Fibroblast of the aortic adventitia (primary cell): Measurements from ENCODE around the gene HTR4. TPM values are rescaled to one million over a fixed set of nuclear protein-coding genes. Genes with fewer than 3 reads are reported as not detected.
A peak's percentile ranks its signal among the peaks of the same experiment; 100 is the strongest.
"Not testable (repeated sequence)": the region's sequence is repeated elsewhere in the genome, so short reads cannot be mapped to it uniquely, and the experiment has no call there.

Experiments
- DNase-seq: peaks from one replicate; pipeline ENCODE4 v3.0.0-alpha.2; 2010; ENCODE audit warnings: low read depth
- H3K4me3 ChIP-seq: 2 replicates; pipeline ENCODE4 v1.5.1; 2011; ENCODE audit warnings: low read depth, mild to moderate bottlenecking, control low read depth, low read length, moderate library complexity
- total RNA-seq: library from RNA; depleted of rRNA; stranded (reverse); fragments of >200 nt; gene quantifications from 2 replicates; pipeline ENCODE4 v1.2.3, GENCODE V29; 2012; ENCODE audit warnings: low replicate concordance
- TF ChIP-seq, protein P1 (sequence below): IDR thresholded peaks from 2 replicates; pipeline ENCODE4 v1.5.1; 2011; ENCODE audit warnings: mild to moderate bottlenecking, low read length, control low read depth, inconsistent platforms; ENCODE audit not compliant: insufficient read depth

Gene HTR4
- total RNA-seq, 1 donor: 0.18 TPM

DNA sequence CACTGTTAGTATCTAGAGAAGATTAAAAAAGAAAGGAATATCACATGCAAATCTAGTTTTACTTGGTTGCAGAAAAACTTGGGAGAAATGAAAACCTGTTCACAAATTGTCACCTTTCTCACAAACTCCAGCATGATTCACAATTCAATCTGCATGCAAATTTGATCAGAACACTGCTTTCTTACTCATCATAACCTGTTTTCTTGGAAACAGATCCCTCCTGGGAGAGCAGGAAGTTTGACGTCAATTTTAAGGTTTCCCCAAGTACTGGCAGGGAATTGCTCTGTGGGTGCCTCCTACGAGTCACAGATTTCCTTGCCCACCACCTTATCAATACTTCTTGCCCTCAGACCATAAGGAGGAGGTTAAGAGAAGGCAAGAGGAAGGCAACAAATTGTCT, 30.2 kb upstream of the HTR4 start:
- TF ChIP-seq, protein P1, sequence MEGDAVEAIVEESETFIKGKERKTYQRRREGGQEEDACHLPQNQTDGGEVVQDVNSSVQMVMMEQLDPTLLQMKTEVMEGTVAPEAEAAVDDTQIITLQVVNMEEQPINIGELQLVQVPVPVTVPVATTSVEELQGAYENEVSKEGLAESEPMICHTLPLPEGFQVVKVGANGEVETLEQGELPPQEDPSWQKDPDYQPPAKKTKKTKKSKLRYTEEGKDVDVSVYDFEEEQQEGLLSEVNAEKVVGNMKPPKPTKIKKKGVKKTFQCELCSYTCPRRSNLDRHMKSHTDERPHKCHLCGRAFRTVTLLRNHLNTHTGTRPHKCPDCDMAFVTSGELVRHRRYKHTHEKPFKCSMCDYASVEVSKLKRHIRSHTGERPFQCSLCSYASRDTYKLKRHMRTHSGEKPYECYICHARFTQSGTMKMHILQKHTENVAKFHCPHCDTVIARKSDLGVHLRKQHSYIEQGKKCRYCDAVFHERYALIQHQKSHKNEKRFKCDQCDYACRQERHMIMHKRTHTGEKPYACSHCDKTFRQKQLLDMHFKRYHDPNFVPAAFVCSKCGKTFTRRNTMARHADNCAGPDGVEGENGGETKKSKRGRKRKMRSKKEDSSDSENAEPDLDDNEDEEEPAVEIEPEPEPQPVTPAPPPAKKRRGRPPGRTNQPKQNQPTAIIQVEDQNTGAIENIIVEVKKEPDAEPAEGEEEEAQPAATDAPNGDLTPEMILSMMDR: no peak
- peak; percentile 21 for DNase-seq
- no peak overlapping the region for H3K4me3 ChIP-seq

DNA sequence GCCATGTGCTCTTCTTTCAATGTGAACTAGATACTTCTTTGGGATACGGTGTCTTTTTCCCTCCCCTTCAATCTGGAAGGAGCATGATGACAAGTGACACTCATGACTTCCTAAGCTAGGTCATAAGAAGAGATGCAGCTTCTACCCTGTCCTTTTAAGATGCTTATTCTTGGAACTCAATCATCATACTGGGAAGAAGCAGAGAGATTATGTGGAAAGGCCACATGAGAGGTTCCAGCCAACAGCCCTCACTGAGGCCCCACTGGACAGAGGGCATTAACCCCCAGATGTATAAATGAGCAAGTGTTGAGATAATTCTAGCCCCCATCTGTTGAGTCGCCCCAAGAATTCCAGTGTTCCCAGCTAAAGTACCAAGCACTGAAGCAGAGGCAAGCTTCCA, 29.3 kb upstream of the HTR4 start:
- TF ChIP-seq, protein P1: no peak
- DNase-seq: no peak
- H3K4me3 ChIP-seq: no peak overlapping the region

DNA sequence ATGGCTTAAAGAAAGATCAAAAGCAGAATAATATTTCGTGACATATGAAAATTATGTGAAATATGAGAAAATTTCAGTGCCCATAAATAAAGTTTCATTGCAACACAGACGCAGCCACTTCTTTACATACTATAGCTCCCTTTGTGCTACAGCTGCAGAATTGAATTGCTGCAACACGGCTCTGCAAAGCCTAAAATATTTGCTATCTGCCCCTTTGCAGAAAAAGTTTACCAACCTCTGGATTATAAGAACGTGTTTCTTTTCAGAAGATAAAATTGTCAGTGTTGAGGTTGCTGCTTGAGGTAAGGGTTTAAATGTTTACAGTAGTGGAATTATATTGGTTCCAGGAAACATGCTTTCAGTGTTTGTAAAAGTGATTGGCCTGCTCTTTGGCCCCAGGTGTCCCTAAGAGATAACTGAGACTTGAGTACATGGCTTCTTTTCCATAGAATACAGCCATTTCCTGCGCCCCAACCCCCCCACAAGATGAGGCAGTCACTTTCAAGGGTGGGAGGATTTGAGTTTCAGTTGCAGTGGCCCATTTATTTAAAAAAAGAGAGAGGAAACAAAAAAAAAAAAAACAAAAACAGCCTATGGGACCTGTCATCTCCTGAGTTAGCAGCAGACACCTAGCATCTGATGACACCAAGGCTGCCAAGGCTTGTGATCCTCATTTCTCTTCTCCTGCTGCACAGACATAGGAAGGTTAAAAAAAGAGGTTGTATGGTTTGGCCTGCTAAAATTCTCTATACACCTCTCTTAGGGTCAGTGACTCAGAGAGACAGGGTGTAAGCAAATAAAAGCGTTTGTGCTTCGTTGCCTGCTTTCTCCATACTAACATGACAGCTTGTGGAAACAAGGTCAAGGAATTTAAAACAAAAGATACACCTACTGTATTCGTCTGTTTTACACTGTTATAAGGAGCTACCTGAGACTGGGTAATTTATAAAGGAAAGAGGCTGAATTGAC, 28.0 kb upstream of the HTR4 start:
- TF ChIP-seq, protein P1: no peak
- H3K4me3 ChIP-seq: no peak overlapping the region
- DNase-seq: no peak

DNA sequence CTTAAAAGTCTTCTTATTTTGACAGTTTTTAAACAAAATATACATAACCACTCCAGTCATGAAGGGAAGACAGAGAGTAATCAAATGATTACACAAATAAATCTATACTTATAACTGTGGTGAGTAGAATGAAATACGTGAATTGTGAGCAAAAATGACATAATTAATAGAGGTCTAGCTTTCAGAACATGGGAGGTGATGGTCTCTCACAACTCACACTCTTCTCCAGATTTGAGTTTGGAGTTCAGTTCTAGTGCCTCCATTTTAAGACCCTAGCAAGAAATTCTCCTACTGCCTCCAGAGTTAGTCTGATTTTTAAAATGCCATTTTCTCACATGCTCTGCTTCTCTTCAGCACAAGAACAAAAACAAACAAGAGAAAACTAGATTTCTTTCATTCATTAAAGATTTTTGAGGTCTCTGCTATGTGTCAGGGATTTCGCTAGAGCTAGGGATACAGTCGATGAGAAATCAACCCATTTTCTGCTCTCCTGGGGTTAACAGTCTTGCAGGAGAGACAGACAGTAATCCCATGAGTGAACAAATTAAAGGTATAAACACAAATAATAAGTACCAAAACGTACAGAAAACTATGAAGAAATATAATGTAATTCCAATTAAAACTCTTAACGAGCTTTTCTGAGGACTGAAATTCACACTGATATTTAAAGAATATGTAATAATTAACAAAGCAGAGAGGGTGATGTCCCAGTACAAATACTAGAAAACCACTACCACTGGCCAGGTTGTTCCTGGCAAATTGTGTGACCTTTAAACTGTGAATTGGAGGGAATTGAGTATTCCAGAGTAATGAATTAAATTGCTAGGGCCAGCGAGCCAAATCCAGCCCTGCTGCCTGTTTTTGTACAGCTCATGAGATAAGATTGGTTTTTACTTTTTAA, 27.1 kb upstream of the HTR4 start:
- H3K4me3 ChIP-seq: no peak overlapping the region
- TF ChIP-seq, protein P1: no peak
- no peak for DNase-seq

DNA sequence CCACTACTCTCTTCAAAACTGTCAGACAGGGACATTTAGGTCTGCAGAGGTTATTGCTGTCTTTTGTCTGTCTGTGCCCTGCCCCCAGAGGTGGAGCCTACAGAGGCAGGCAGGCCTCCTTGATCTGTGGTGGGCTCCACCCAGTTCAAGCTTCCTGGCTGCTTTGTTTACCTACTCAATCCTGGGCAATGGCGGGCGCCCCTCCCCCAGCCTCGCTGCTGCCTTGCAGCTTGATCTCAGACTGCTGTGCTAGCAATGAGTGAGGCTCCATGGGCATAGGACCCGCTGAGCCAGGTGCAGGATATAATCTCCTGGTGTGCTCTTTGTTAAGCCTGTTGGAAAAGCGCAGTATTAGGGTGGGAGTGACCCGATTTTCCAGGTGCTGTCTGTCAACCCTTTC, 19.4 kb upstream of the HTR4 start:
- not testable (repeated sequence) for DNase-seq, H3K4me3 ChIP-seq

DNA sequence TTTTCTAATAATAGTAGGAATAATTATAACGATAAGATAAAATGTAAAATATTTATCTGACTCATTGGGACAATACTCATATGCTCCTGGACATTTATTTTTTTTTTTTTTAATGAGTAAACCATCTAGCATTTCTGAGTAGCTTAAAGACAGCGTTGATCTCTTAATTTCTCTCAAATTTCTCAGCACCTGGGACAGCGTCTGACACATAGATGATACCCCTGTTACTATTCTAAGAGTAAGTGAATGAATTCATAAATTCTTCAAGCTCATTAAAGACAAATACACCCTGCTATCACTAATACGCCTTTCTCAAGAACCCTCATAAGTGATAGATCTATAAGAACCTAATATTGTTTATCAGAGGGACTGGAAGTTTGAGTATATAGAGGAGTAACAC, 12.0 kb upstream of the HTR4 start:
- no peak for DNase-seq
- no peak overlapping the region for H3K4me3 ChIP-seq
- TF ChIP-seq, protein P1: no peak

DNA sequence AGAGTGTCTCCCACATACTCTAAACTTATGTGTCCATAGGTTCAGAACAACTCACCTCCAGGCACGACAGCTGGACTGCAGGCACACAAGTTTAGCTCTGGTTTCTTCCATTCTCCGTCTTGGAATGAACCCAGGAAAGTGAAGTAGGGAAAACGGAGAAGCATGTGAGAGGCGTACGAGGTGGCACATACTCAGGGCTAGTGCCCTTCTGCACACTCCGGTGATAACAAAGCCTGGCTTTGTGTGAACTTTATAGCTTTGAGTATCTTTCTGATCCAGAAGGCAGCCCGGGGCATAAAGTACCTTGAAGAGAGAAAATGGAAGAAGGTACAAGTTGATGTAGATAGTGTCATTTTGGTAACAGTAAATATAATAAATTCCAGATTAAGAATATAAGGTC, 11.1 kb upstream of the HTR4 start:
- no peak overlapping the region for H3K4me3 ChIP-seq
- no peak for DNase-seq
- TF ChIP-seq, protein P1: no peak
